Ramos (cell line): ENCODE measurements around the gene PRCP.
"Not testable (repeated sequence)": the region's sequence is repeated elsewhere in the genome, so short reads cannot be mapped to it uniquely, and the experiment has no call there.

Experiments used
- in situ Hi-C: fragments of 300-500 bp; cut with MboI; formaldehyde crosslinking; loops from one replicate; pipeline ENCODE4 v1.14.3; 2022; ENCODE audit warnings: low sequenced_read_pairs; ENCODE audit not compliant: unreplicated experiment

Gene PRCP

DNA sequence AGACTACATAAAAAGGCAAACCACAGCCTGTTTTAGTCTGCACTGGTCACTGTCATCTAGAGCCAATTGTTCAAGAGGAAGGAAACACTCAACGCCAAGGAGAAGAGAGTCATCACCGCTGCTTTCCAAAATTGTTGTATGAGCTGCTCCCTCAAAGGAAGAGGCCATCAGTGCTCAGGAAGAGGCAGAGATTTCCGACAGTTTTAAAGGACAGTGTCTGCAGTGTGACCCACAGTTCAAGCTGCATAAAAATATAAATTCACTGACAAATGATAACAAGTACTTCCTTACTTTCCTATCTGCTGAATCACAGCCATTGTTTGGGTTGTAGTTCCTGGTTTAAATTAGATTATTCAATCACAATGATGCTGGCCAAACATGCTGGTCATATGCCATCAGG, 16.4 kb downstream of the PRCP start:
- in situ Hi-C loops = no loop called here

DNA sequence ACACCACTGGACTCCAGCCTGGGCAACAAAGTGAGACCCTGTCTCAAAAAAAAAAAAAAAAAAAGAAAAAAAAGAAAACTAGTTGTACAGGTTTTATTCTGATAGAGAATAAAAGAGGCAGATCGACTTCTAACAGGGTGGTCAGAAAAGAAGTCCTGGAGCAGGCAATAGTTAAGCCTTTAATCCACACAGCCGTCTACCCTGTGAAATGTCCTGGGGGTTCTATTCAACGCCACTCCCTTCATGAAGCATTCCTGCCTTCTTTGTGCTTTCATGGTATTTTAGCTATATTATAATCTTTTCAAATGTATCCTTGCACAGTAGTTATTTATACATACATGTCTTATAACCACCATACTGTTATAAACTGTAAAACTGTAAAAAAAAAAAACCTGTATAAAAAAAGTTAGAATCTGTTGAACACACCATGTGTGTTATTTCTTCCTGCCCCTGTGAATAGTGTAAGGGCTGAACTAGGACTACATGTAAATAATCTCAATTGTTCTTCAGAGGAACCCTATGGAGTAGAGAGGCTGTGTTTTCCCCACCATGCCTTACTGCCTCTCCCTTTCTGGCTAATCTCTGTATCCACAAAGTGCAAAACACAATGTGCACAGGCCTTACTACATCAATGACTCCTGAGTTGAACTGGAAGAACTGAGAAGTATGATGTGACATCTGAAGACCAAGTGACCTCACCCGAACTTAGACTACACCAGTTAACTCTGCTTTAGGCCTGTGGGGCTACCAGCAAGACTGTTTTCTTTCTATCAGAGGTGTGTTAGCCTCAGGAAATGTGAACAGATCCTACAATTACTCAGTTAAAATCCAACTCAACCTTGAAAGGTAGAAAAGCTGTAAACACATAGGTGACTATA, 25.3 kb downstream of the PRCP start:
- in situ Hi-C loops = no loop called here

DNA sequence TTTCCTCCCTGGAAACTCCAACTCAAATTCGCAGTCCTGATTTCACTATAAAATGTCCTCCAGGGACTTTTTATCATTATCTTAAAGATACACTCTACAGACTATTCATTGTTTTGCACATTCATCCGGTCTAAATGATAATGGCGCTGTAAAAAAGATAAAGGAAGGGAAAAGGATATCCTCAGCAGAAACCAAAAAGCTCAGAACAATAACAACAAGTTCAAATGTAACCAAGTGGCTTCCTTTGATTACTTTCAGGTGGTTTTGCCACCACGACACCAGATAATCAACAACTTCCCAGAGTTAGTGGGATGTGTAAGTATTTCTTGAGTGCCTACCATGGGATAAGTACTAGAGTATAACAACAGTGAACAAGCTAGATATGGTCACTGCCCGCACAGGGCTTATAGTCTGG, 26.3 kb downstream of the PRCP start:
- in situ Hi-C loops = no loop called here

DNA sequence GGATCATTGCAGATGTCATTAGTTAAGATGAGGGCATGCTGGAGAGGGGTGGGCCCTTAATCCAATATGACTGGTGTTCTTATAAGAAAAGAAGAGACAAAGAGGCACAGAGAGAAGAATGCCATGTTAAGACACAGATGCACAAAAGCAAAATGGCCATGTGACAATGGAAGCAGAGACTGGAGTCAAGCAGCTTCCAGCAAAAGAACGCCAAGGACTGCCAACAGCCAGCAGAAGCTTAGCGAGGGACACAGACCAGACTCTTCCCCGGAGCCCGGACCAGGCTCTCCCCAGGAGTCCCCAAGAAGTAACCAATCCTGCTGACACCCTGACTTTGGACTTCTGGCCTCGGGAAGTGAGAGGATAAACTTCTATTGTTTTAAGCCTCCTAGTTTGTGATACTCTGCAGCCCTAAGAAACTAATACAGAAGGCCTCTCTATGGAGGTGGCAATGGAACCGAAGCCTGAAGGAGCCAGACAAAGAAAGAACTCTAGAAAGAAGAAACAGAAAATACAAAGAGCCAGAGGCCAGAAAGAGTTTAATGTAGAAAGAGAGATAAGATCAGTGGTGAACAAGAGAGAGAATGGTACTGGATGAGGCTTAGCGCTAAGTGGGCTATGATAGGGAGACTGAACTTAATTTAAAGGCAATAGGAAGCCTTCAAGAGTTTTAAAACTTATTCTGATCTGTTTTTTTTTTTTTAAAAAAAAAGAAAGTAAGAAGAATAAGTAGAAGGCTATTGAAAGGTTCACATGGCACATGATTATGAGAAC, 27.7 kb downstream of the PRCP start:
- in situ Hi-C loops = no loop called here

DNA sequence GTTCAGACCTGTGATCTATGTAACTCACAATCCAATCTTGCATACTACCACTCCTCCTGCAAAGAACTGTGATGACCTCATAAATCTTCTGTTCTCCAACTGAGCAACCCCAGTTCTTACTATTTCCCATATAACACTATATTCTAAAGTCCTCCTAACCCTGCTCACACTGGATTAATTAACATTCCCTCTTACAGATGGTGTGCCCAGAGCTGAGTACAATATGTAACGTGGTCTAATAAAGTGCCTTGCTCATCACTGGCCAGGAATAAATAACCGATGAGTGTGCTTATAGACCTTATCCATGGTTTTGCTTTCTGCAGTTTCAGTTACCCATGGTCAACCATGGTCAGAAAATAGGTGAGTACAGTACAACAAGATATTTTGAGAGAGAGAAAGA, 28.6 kb downstream of the PRCP start:
- in situ Hi-C loops = no loop called here

DNA sequence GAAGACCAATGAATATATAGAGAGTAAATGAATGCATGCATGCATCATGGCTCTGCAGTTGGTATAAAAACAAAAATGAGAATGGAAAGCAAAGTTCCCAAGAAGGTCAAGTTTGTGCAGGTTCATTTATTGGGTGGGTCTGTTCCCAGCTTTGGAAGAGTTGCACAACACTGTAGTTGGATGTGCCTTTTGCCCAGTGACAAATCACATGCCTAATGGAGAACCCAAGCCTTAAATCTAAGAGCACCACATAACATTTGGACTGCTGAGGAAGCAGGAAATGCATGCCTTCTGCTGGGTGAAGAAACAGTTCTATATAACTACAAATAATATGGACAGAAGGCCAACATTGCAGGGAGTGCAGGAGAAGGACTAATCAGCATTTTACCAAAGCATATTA, 30.6 kb downstream of the PRCP start:
- in situ Hi-C loops = loop anchor here (10.0 kb wide), 1 partner anchor 945 kb away; no protein-coding TSS in a partner anchor

DNA sequence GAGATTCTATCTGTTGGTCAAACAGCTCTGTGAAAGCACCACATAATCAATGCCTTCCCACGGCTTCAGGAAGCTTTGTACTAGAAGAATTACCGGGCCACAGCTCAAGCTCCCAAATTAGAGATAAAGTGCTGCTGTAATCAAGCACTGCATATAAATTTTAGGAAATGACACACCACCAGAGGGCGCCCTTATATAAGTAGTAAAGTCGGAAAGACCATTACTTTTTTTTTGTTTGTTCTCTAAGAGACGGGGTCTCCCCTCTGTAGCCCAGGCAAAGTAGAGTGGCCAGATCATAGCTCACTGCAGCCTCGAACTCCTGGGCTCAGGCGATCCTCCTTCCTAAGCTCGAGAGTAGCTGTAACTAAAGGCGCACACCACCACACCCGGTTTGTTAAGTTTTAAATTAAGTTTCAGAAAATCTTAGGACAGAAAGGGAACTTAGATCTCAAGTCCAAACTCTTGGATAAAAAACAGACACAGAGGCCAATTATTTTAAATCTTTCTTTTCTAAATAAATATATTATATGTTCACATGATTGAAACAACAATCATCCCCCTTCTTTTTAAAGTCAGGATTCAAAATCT, 32.6 kb downstream of the PRCP start:
- in situ Hi-C loops = loop anchor here (10.0 kb wide), 1 partner anchor 947 kb away; no protein-coding TSS in a partner anchor

DNA sequence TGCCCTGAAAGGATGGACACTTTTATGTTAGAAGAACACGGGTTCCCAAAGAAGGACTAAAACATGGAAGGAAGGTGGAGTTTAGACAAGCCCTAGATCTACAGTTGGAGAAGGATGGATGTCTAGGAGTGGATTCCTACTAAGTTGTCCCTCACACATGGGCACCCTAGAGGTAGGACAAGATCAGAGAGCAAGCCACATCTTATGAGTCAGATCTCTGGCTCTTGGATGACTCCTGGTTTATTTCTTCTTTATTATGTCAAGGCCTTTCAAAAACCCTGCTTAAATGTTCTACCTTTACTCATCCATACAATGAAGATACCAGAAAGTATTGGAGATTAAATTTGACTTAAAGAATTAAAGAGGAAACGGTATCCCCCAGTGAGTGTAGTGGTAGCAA, 34.4 kb downstream of the PRCP start:
- in situ Hi-C loops = loop anchor here (10.0 kb wide), 1 partner anchor 949 kb away; no protein-coding TSS in a partner anchor

DNA sequence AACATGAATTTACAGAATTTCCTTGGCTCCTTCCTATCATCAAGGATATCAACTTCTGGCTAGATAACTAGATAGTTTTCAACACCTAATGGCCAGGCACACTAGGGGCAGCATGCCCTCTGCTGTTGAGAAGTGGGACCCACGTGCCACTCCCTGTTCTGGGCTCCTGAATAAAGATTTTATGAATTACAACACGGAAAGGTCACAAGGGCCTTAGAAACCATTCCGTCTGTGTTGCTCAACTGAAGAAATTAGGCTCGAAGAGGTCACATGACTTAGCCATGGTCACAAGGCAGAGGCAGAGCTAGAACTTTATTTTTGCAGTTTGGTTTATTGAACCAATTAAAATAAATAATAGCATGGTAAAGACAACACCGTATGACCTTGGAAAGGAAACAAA, 36.0 kb downstream of the PRCP start:
- in situ Hi-C loops = loop anchor here (10.0 kb wide), 1 partner anchor 951 kb away; no protein-coding TSS in a partner anchor

DNA sequence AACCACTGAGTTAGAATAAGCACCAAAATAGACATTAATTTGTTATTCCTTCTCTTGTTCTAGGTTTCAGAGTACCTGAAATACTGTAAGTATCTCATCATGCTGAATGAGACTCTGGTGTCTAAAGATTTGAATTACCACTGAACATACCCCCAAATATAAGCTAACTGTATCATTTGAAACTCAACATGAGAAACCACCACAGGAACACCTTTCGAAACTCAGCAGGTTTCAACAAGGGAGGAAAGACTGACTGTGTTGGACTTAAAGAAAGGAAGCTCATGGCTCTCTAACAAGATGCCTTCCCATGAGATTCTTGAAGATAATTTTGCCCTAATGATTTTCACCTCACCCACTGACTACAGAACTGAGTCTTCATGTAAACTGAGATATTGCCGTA, 37.0 kb downstream of the PRCP start:
- in situ Hi-C loops = loop anchor here (10.0 kb wide), 1 partner anchor 952 kb away; no protein-coding TSS in a partner anchor

DNA sequence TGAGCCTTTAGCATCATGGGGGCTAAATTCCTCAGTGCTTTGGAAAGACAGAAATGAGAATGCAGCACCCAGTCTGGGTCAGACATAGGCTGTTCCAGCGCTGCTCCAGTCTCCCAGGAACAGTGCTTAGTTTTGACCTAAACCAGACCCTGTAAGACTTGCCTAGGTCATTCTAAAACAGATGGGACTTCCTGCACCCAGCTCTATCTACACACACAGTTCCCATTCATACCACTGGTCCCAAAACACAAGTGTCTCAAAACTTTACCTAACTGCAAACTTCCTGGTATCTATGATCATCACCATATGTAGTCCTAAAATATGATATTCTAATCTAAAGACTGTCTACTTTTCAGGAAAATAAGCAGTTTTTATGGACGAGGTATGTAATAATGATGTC, 37.9 kb downstream of the PRCP start:
- in situ Hi-C loops = loop anchor here (10.0 kb wide), 1 partner anchor 952 kb away; no protein-coding TSS in a partner anchor

DNA sequence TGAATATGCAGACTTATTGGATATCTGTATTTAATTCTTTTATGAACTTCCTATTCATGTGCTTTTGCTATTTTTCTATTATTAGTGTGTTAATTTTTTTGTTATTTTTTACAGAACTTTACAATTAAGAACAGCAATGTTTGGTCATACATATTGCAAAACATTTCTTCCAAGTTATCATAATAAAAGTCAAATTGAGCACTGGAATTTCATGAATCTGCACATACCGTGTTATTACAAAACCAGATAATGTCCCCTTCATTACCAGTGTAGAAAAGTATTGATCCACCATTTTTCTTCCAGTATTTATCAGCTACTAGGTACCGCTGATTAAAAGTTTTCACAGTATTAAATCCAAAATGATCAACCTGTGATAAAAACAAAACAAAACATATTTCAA, 40.5 kb downstream of the PRCP start:
- in situ Hi-C loops = loop anchor here (10.0 kb wide), 1 partner anchor 955 kb away; no protein-coding TSS in a partner anchor

DNA sequence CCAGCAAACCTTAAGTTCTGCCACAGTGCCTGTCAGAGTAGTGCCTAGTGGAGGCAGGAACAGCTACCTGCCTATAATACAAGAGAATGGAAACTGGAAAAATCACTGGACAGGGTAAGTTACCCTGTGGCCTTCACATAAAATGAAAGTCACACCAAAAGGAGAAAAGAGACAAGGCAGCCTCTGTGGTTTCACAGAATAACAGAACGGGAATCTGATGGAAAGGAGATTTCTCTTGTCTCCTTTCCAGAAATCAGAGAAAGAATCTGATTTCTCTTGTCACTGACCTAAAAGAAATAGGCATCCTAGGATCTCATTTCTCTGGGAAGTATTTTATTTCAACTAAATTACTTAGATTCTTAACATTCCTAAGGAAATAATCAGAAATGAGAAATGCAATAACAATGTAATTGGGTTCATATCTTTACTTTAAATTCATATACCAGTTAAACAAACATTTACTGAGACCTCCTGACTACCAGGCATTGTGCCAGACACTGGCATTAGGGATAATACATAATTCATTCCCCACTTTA, 41.6 kb downstream of the PRCP start:
- in situ Hi-C loops = no loop called here

DNA sequence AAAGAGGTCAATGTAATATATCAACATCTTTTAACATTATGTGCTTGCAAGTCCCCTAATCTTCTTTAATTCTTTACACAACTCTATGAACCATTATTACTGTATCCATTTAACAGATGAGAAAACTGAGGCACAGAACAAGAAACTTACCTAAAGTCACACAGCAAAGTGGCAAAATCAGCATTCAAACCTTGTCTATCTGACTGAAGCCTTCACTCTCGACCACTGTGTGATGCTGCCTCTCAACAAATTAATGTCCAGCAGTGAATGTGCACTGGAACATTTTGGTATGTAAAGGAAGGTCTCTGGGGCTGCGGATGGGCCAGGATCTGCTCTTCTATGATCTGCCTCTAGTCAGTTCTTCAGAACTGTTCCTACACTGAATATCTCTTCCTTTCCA, 42.1 kb downstream of the PRCP start:
- in situ Hi-C loops = no loop called here

DNA sequence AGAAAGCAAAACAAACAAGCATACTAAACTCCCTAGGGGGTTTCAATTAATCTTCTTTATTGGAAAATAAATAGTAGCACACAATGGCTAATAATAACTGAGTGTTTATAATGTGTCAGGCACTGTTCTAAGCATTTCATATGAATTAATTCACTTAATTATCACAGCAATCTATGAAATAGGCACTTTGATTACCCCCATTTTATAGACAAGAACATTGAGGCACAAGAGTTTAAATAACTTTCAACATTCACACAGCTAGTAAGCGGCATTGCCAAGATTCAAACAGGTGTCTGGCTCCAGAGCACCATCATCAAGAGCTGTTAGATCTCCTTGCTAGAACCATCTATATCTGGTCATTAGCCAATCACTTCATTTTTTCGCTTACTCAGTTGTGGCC, 43.1 kb downstream of the PRCP start:
- in situ Hi-C loops = no loop called here

DNA sequence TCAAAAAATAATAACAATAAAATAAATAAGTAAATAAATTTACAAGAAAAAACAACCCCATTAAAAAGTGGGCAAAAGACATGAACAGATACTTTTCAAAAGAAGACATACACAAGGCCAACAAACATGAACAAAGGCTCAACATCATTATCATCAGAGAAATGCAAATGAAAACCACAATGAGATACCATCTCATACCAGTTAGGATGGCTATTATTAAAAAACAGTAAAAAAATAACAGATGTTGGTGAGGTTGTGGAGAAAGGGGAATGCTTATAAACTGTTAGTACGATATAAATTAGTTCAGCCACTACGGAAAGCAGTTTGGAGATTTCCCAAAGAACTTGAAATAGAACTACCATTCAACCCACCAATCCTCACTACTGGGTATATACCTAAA, 44.6 kb downstream of the PRCP start:
- in situ Hi-C loops = no loop called here

DNA sequence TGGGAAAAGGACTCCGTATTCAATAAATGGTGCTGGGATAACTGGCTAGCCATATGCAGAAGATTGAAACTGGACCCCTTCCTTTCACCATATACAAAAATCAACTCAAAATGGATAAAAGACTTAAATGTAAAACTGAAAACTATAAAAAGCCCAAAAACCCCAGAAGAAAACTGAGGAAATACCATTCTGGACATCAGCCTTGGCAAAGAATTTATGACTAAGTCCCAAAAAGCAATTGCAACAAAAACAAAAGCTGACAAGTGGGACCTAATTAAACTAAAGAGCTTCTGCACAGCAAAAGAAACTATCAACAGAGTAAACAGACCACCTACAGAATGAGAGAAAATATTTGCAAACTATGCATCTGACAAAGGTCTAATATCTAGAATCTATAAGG, 45.3 kb downstream of the PRCP start:
- in situ Hi-C loops = not testable (repeated sequence)

DNA sequence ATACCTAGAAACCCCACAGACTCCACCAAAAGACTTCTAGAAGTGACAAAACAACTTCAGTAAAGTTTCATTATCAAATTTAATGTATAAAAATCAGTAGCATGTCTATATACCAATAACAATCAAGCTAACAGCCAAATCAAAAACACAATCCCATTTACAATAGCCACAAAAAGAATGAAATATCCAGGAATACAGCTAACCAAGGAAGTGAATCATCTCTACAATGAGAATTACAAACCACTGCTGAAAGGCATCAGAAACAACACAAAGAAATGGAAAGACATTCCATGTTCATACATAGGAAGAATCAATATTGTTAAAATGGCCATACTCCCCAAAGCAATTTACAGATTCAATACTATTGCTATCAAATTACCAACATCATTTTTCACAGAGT, 46.0 kb downstream of the PRCP start:
- in situ Hi-C loops = no loop called here

DNA sequence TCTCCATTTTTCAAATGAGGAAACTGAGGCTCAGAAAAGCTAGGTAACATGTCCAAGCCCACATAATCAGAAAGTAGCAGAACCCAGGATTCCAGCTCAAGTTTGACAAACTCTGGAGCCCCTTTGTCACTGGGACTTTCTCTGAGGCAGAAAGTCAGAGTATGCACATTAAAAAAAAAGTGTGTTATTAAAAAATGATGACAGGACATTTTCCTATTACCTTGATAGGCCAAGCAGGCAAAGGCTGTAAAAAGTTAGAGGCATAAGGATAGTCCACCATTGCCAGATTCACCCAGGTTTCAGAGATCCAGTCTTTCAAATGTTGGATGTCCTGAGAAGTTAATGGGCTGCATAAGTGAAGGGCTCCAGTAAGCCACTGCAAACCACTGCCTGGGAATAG, 51.4 kb downstream of the PRCP start:
- in situ Hi-C loops = no loop called here
